Mucosa of stomach (tissue), 1 donor: ENCODE results near the gene MEIS2.

Experiments
- H3K27me3 ChIP-seq: one replicate; pipeline ENCODE4 v1.7.0; 2013; ENCODE audit warnings: mild to moderate bottlenecking, low read length; ENCODE audit not compliant: control insufficient read depth, insufficient read depth
- H3K36me3 ChIP-seq: one replicate; pipeline ENCODE4 v1.7.0; 2013; ENCODE audit warnings: low read length; ENCODE audit not compliant: control insufficient read depth, insufficient read depth
- H3K4me1 ChIP-seq: one replicate; pipeline ENCODE4 v1.7.0; 2013; ENCODE audit warnings: mild to moderate bottlenecking, low read length; ENCODE audit not compliant: control insufficient read depth, insufficient read depth
- H3K4me3 ChIP-seq: one replicate; pipeline ENCODE4 v1.7.0; 2013; ENCODE audit warnings: low read length
- H3K9ac ChIP-seq: one replicate; pipeline ENCODE4 v1.7.0; 2013; ENCODE audit warnings: mild to moderate bottlenecking, low read length, moderate library complexity
- H3K9me3 ChIP-seq: one replicate; pipeline ENCODE4 v1.7.0; 2013; ENCODE audit warnings: mild to moderate bottlenecking, low read length, moderate library complexity; ENCODE audit not compliant: control insufficient read depth
- donor health status: Pancreatic carcinoma.

MEIS2 gene

DNA sequence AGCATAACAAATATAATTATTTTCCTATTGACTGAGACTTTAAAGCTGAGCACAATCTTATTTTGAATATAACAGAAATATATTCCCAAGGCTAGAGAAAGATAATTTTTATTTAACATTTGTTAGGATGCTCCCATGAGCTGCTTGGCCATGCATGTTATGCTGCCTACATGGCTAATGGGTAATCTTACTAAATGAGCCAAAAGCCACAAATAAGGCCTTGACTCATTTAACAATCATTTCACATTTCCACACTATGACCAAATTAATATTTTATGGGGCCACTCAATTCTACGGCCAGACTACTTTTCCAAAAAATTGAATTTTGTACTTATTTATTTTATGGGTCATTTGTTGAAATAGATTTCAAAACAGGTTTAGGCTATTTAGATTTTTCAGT, 141.7 kb downstream of the MEIS2 start:
- H3K4me1 ChIP-seq, result no peaks in the 10 kb centered on the region
- no peaks in the 10 kb centered on the region for H3K9me3 ChIP-seq
- H3K36me3 ChIP-seq, result no peaks in the 10 kb centered on the region
- H3K27me3 ChIP-seq, result no peaks in the 10 kb centered on the region
- no peak overlapping the region for H3K4me3 ChIP-seq
- no peak overlapping the region for H3K9ac ChIP-seq

- Histone ChIP-seq H3K27me3 (no peaks in the 10 kb centered on the region), H3K4me1 (no peaks in the 10 kb centered on the region), H3K9ac (no peak overlapping the region), H3K4me3 (no peak overlapping the region), H3K9me3 (no peaks in the 10 kb centered on the region), H3K36me3 (no peaks in the 10 kb centered on the region)
These were observed 145.9 kb downstream of the MEIS2 start for GRCh38 chr15:36954486-36954885.

GRCh38 chr15:36953346-36953745, 147.0 kb downstream of the MEIS2 start:
- H3K9me3 ChIP-seq, result no peaks in the 10 kb centered on the region
- no peaks in the 10 kb centered on the region for H3K36me3 ChIP-seq
- H3K4me1 ChIP-seq, result peaks cover 7% of the 10 kb centered on the region
- H3K27me3 ChIP-seq, result no peaks in the 10 kb centered on the region
- H3K4me3 ChIP-seq, result no peak overlapping the region
- no peak overlapping the region for H3K9ac ChIP-seq

GRCh38 chr15:36951731-36952247, 148.6 kb downstream of the MEIS2 start:
- peaks cover 7% of the 10 kb centered on the region for H3K4me1 ChIP-seq
- H3K4me3 ChIP-seq, result no peak overlapping the region
- no peaks in the 10 kb centered on the region for H3K27me3 ChIP-seq
- H3K36me3 ChIP-seq, result no peaks in the 10 kb centered on the region
- H3K9ac ChIP-seq, result no peak overlapping the region
- no peaks in the 10 kb centered on the region for H3K9me3 ChIP-seq

- Histone ChIP-seq H3K4me1 (peaks cover 7% of the 10 kb centered on the region), H3K4me3 (no peak overlapping the region), H3K27me3 (no peaks in the 10 kb centered on the region), H3K9me3 (no peaks in the 10 kb centered on the region), H3K36me3 (no peaks in the 10 kb centered on the region), H3K9ac (no peak overlapping the region)
These were observed 150.0 kb downstream of the MEIS2 start for GRCh38 chr15:36950371-36950770.

- Histone ChIP-seq H3K36me3 (no peaks in the 10 kb centered on the region), H3K4me1 (peaks cover 7% of the 10 kb centered on the region), H3K9me3 (no peaks in the 10 kb centered on the region), H3K27me3 (no peaks in the 10 kb centered on the region), H3K9ac (no peak overlapping the region), H3K4me3 (no peak overlapping the region)
These were observed 151.4 kb downstream of the MEIS2 start for GRCh38 chr15:36948982-36949381.

DNA sequence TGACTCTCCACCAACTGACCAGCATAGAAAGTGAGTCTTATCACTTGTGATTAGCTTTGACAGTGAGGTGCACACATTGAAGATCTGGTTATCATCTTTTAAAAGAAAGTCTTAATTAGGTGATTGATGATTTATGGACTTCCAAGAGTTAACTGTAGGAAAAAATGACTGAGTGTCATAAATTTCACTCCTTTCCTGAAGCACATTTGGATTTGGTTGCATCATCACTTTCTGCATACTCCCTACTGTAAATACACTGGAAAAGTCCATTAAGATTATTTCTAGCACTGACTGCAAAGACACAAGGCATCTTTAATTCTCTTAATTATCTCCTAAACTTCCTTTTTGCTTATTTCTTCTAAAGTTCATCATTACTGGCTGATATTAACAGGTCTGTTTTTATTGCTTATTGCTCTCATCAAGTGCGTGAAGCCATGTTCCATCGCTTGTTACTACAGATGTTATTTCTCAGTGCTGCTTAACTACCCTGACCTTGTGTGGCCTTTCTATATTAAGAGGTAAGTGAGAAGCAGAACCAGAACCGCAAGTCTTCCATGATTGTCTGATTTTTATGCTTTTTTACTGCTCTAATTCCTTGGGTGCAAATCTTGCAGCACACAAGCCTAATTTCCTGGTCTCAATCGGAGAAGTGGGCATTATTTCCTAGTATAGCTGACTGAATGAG, 153.2 kb downstream of the MEIS2 start:
- H3K27me3 ChIP-seq, result no peaks in the 10 kb centered on the region
- no peaks in the 10 kb centered on the region for H3K36me3 ChIP-seq
- H3K4me1 ChIP-seq, result peaks cover 7% of the 10 kb centered on the region
- no peaks in the 10 kb centered on the region for H3K9me3 ChIP-seq
- H3K9ac ChIP-seq, result no peak overlapping the region
- no peak overlapping the region for H3K4me3 ChIP-seq

DNA sequence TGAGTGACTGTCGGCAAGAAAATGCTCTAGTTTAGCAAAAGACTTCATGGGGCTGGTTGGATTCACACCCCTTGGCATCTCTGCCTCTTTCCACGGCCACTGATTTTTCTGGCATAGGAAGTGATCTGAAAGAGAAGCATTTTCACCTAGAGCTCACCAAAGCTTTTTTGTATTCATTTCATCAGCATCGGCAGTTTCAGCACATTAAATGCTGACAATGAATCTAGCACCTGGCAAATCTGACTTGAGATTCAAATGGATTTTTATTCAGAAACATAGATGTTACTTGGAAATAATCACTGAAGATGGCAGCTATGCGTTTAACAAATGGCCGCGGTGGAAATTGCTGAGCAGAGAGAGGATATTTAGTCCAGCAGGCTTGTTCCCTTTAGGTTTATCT, 155.9 kb downstream of the MEIS2 start:
- no peaks in the 10 kb centered on the region for H3K36me3 ChIP-seq
- H3K9me3 ChIP-seq, result no peaks in the 10 kb centered on the region
- H3K27me3 ChIP-seq, result no peaks in the 10 kb centered on the region
- H3K9ac ChIP-seq, result no peak overlapping the region
- no peak overlapping the region for H3K4me3 ChIP-seq
- peaks cover 7% of the 10 kb centered on the region for H3K4me1 ChIP-seq

GRCh38 chr15:36943508-36944361, 156.6 kb downstream of the MEIS2 start:
- H3K4me1 ChIP-seq, result peaks cover 5% of the 10 kb centered on the region
- no peaks in the 10 kb centered on the region for H3K27me3 ChIP-seq
- H3K36me3 ChIP-seq, result no peaks in the 10 kb centered on the region
- H3K9me3 ChIP-seq, result no peaks in the 10 kb centered on the region
- H3K9ac ChIP-seq, result no peak overlapping the region
- no peak overlapping the region for H3K4me3 ChIP-seq

DNA sequence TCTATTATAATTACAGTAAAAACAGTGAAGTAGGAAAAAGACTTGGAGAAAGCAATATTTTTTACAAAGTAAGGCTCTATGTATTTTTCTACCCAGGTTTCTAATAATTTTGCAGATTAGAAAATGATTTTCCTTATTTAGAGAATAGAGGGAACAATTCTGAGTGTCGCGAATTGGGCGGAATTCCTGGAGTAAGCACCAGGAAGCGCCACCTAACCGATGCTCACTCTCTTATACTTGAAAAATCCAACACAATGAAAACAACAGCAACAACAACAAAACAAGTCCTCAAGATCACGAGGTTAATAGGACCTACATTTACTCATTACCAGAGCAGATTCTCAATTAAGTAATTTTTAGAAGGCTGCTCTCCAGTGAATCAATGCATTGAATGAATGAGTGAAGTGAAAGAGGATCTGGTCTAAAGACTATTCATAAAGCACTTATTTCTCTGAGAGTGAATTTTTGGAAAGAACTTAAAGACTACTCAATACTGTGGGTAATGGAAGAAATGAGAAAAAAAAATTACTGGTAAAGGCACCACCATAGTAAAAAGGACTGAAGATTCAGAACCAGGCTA, 158.0 kb downstream of the MEIS2 start:
- no peaks in the 10 kb centered on the region for H3K27me3 ChIP-seq
- H3K36me3 ChIP-seq, result no peaks in the 10 kb centered on the region
- no peak overlapping the region for H3K9ac ChIP-seq
- peaks cover 4% of the 10 kb centered on the region for H3K4me1 ChIP-seq
- H3K9me3 ChIP-seq, result no peaks in the 10 kb centered on the region
- no peak overlapping the region for H3K4me3 ChIP-seq

GRCh38 chr15:36941798-36942197, 158.6 kb downstream of the MEIS2 start:
- no peak overlapping the region for H3K4me3 ChIP-seq
- no peak overlapping the region for H3K9ac ChIP-seq
- H3K4me1 ChIP-seq, result peaks cover 4% of the 10 kb centered on the region
- H3K27me3 ChIP-seq, result no peaks in the 10 kb centered on the region
- no peaks in the 10 kb centered on the region for H3K9me3 ChIP-seq
- H3K36me3 ChIP-seq, result no peaks in the 10 kb centered on the region

GRCh38 chr15:36940636-36941260, 159.6 kb downstream of the MEIS2 start:
- H3K27me3 ChIP-seq, result no peaks in the 10 kb centered on the region
- H3K4me3 ChIP-seq, result no peak overlapping the region
- H3K4me1 ChIP-seq, result peaks cover 4% of the 10 kb centered on the region
- no peak overlapping the region for H3K9ac ChIP-seq
- no peaks in the 10 kb centered on the region for H3K36me3 ChIP-seq
- no peaks in the 10 kb centered on the region for H3K9me3 ChIP-seq
